Activated naive CD8-positive, alpha-beta T cell treated with anti-CD3 and anti-CD28 coated beads for 36 hours (primary cell): ENCODE measurements around the gene ACSL5. TPM values are rescaled to one million over a fixed set of nuclear protein-coding genes. Genes with fewer than 3 reads are reported as not detected.
A peak's percentile ranks its signal among the peaks of the same experiment; 100 is the strongest.
"Not testable (repeated sequence)": the region's sequence is repeated elsewhere in the genome, so short reads cannot be mapped to it uniquely, and the experiment has no call there.

Experiments
- DNase-seq: peaks from one replicate; pipeline ENCODE4 v3.0.0; 2021
- H3K27ac Mint-ChIP-seq: one replicate; pipeline ENCODE4 v1.8.0; 2022; ENCODE audit warnings: mild to moderate bottlenecking, moderate library complexity, mixed read lengths
- H3K27me3 Mint-ChIP-seq: one replicate; pipeline ENCODE4 v1.8.0; 2022; ENCODE audit warnings: mild to moderate bottlenecking, mixed read lengths
- H3K36me3 Mint-ChIP-seq: one replicate; pipeline ENCODE4 v1.8.0; 2021; ENCODE audit warnings: mild to moderate bottlenecking, mixed read lengths
- H3K4me1 Mint-ChIP-seq: one replicate; pipeline ENCODE4 v1.8.0; 2021; ENCODE audit warnings: mixed read lengths
- H3K4me3 Mint-ChIP-seq: one replicate; pipeline ENCODE4 v1.8.0; 2022; ENCODE audit warnings: mild to moderate bottlenecking, moderate library complexity, mixed read lengths
- H3K9me3 Mint-ChIP-seq: one replicate; pipeline ENCODE4 v1.8.0; 2022; ENCODE audit warnings: mixed read lengths
- total RNA-seq, 2 experiments: library from RNA; stranded (reverse); gene quantifications; one replicate each; pipeline ENCODE4 v1.2.3, GENCODE V29; 2021

The ACSL5 gene
- total RNA-seq, 2 experiments from 2014 or later = 50.3 to 54.3 TPM

DNA sequence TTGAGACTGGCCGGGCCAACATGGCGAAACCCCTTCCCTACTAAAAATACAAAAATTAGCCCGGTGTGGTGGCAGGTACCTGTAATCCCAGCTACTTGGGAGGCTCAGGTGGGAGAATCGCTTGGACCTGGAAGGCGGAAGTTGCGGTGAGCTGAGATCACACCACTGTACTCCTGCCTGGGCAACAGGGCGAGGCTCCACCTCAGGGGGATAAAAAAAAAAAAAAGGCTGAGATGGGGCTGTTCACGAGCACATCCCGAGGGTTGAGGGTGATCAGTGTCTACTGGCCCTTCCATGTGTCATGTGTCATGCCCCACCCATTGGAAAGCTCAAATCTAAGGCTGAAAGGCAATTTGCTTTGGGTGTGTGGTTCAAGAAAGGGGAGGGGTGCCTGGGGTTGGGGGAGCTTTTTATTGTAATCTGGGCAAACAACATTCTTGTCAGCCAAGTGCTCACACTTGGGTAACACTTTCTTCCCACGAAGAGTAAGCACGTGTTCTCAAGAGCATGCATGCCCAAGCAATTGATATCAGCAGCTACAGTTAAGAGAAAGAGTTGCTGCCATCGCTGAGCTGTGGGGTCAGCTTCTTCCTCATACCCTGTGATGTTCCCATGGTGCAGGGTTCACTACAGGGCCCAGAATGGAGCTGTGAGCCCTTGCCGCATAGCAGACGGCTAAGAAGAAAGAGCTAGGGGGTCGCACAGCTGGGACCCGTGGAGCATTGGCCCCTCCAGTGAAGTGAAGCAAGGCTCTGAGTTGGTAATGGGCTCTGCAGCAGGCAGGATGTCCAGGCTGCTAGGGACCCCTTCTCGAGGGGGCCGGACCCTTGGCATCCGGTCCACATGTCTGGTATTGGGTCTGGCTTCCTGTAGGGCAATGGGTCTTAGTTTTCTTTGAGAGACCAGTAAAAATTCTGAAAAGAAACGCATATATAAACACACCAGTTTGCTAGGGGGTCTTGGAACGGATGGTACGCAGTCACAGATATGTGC, 9.9 kb upstream of the ACSL5 start:
- Mint-ChIP-seq H3K4me1 (no peaks in the 10 kb centered on the region), H3K4me3 (no peak overlapping the region), H3K27me3 (no peaks in the 10 kb centered on the region), H3K9me3 (no peaks in the 10 kb centered on the region), H3K36me3 (no peaks in the 10 kb centered on the region), H3K27ac (no peak overlapping the region)
- no peak for DNase-seq

DNA sequence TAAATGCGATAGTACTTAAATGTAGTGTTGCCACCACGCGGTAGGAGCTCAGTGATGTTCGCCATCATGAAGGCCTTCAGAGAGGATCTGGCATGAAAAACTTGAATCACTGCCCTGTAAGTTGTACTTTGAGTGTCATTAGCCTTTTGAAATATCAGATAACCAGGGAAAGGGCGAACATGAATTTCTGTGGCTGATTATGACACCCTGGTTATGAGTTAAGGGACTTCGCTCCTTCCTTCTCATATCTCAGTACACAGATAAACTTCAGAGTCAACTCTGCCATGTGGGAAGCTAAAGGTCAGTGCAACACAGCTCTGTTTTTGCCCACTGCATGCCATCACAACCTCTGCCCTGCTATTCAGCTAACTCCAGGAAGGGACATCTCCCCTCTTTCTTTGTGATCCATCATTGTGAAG, 8.9 kb upstream of the ACSL5 start:
- H3K27me3 Mint-ChIP-seq = no peaks in the 10 kb centered on the region
- H3K9me3 Mint-ChIP-seq = no peaks in the 10 kb centered on the region
- H3K27ac Mint-ChIP-seq = no peak overlapping the region
- H3K36me3 Mint-ChIP-seq = no peaks in the 10 kb centered on the region
- H3K4me3 Mint-ChIP-seq = no peak overlapping the region
- no peaks in the 10 kb centered on the region for H3K4me1 Mint-ChIP-seq
- no peak for DNase-seq

DNA sequence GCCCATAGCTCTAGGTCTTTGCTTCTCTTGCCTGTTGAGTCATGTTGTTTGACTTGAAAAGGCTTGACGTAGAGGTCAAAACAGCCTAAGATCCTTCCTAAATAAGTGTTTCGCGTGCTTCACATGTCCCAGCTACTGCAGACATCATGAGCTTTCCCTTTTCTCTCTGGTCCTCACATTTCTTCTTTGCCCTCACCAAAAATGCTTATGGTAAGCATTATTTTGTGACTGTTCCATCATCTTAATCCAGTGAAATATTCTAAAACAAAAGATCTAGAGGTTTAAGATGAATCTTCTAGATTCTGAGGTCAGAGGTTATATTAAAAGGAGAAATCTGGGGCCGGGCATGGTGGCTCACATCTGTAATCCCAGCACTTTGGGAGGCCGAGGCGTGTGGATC, 8.5 kb upstream of the ACSL5 start:
- no peak for DNase-seq
- H3K9me3 Mint-ChIP-seq = no peaks in the 10 kb centered on the region
- H3K36me3 Mint-ChIP-seq = no peaks in the 10 kb centered on the region
- no peak overlapping the region for H3K4me3 Mint-ChIP-seq
- no peaks in the 10 kb centered on the region for H3K4me1 Mint-ChIP-seq
- H3K27ac Mint-ChIP-seq = no peak overlapping the region
- no peaks in the 10 kb centered on the region for H3K27me3 Mint-ChIP-seq

DNA sequence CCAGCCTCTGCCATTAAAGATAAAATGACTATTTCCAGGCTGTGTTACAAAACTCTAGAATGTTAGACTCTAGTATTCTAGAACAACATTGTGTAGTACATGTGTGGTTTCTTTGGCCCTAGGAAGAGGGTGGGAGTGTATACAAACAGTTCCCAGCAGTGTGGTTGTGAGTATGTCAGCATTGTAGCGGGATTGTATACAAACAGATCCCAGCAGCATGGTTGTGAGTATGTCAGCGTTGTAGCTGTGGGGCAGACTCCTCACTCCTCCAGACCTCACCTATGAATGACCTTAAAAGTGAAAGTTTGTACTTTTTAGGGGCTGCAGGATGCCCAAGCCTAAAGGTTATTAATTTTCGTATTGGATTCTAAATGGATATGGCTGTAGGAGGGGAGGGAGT, 6.9 kb upstream of the ACSL5 start:
- H3K4me3 Mint-ChIP-seq = no peak overlapping the region
- no peak overlapping the region for H3K27ac Mint-ChIP-seq
- H3K9me3 Mint-ChIP-seq = peaks cover 5% of the 10 kb centered on the region
- no peaks in the 10 kb centered on the region for H3K27me3 Mint-ChIP-seq
- DNase-seq = no peak
- H3K4me1 Mint-ChIP-seq = peaks cover 3% of the 10 kb centered on the region
- H3K36me3 Mint-ChIP-seq = no peaks in the 10 kb centered on the region

DNA sequence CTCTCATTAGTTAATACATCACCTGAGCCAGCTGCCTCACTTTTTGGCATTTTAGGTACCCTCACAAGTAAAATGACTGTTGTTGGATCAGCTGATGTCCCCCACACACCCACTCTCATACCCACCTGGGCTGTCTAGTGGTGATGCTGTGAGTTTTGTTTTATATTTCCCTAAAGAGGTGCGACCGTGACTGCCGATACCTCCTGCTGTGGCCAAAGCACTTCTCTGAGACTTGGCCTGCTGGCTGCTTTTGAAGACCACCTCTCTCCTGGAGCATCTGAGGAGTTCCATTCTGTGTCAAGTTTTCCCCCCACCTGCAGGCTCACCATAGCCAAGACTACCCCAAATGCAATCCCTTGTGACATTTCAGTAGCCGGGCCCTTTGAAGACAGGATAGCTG, 6.4 kb upstream of the ACSL5 start:
- Mint-ChIP-seq H3K27ac (no peak overlapping the region), H3K36me3 (no peaks in the 10 kb centered on the region), H3K9me3 (peaks cover 7% of the 10 kb centered on the region), H3K27me3 (no peaks in the 10 kb centered on the region), H3K4me3 (no peak overlapping the region), H3K4me1 (peaks cover 9% of the 10 kb centered on the region)
- no peak for DNase-seq

DNA sequence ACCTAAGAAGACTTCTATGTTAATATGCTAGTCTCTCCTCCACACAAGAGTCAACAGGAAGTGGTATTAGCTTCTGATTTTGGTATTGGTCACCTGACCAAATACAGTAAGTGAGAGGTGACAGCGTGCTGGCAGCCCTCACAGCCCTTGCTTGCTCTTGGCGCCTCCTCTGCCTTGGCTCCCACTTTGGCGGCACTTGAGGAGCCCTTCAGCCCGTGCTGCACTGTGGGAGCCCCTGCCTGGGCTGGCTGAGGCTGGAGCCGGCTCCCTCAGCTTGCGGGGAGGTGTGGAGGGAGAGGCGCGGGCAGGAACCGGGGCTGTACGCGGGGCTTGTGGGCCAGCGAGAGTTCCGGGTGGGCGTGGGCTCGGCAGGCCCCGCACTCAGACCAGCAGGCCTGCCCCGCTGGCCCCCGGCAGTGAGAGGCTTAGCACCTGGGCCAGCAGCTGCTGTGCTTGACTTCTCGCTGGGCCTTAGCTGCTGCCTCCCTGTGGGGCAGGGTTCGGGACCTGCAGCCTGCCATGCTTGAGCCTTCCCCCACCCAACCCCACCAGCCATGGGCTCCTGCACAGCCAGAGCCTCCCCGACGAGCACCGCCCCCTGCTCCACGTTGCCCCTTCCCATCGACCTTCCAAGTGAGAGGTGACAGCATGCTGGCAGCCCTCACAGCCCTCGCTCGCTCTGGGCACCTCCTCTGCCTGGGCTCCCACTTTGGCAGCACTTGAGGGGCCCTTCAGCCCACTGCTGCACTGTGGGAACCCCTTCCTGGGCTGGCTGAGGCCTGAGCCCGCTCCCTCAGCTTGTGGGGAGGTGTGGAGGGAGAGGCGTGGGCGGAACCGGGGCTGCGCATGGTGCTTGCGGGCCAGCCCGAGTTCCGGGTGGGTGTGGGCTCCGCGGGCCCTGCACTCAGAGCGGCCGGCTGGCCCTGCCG, 4.2 kb upstream of the ACSL5 start:
- Mint-ChIP-seq H3K36me3 (no peaks in the 10 kb centered on the region), H3K4me1 (peaks cover 27% of the 10 kb centered on the region), H3K27ac (no peak overlapping the region), H3K4me3 (no peak overlapping the region), H3K27me3 (no peaks in the 10 kb centered on the region), H3K9me3 (peaks cover 7% of the 10 kb centered on the region)
- no peak for DNase-seq

DNA sequence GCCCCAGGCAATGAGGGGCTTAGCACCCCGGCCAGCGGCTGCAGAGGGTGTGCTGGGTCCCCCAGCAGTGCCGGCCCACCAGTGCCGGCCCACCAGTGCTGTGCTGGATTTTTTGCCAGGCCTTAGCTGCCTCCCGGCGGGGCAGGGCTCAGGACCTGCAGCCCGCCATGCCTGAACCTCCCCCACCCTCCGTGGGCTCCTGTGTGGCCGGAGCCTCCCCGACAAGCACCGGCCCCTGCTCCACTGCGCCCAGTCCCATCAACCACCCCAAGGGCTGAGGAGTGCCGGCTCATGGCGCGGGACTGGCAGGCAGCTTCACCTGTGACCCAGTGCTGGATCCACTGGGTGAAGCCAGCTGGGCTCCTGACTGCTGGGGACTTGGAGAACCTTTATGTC, 3.5 kb upstream of the ACSL5 start:
- Mint-ChIP-seq H3K4me3 (no peak overlapping the region), H3K27ac (no peak overlapping the region), H3K4me1 (peaks cover 33% of the 10 kb centered on the region), H3K9me3 (peaks cover 7% of the 10 kb centered on the region), H3K36me3 (no peaks in the 10 kb centered on the region), H3K27me3 (no peaks in the 10 kb centered on the region)
- no peak for DNase-seq

DNA sequence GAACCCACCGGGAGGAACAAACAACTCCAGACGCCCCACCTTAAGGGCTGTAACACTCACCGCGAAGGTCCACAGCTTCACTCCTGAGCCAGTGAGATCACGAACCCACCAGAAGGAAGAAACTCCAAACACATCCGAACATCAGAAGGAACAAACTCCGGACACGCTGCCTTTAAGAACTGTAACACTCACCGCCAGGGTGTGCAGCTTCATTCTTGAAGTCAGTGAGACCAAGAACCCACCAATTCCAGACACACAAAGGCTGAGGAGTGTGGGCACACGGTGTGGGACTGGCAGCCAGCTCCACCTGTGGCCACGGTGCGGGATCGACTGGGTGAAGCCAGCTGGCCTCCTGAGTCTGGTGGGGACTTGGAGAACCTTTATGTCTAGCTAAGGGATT, 2.6 kb upstream of the ACSL5 start:
- not testable (repeated sequence) for H3K4me3 Mint-ChIP-seq, H3K36me3 Mint-ChIP-seq, H3K27me3 Mint-ChIP-seq, H3K9me3 Mint-ChIP-seq, H3K27ac Mint-ChIP-seq, DNase-seq
- H3K4me1 Mint-ChIP-seq = peaks cover 37% of the 10 kb centered on the region

DNA sequence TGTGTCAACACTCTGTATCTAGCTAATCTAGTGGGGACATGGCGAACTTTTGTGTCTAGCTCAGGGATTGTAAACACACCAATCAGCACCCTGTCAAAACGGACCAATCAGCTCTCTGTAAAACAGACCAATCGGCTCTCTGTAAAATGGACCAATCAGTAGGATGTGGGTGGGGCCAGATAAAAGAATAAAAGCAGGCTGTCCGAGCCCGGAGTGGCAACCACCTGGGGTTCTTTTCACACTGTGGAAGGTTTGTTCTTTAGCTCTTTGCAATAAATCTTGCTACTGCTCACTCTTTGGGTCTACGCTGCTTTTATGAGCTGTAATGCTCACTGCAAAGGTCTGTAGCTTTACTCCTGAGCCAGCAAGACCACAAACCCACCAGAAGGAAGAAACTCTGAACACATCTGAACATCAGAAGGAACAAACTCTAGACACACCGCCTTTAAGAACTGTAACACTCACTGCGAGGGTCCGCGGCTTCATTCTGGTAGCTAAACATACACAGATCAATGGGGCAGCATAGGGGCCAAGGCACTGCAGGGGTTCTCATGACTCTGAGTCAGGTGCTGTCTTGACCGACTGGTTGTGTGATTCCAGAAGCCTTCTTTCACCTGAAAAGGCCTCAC, 1.6 kb upstream of the ACSL5 start:
- Mint-ChIP-seq H3K27ac (peak overlapping the region; percentile 34), H3K4me1 (peaks cover 40% of the 10 kb centered on the region), H3K4me3 (peak overlapping the region; percentile 10)
- H3K27me3 Mint-ChIP-seq, H3K36me3 Mint-ChIP-seq, H3K9me3 Mint-ChIP-seq, DNase-seq: not testable (repeated sequence)

DNA sequence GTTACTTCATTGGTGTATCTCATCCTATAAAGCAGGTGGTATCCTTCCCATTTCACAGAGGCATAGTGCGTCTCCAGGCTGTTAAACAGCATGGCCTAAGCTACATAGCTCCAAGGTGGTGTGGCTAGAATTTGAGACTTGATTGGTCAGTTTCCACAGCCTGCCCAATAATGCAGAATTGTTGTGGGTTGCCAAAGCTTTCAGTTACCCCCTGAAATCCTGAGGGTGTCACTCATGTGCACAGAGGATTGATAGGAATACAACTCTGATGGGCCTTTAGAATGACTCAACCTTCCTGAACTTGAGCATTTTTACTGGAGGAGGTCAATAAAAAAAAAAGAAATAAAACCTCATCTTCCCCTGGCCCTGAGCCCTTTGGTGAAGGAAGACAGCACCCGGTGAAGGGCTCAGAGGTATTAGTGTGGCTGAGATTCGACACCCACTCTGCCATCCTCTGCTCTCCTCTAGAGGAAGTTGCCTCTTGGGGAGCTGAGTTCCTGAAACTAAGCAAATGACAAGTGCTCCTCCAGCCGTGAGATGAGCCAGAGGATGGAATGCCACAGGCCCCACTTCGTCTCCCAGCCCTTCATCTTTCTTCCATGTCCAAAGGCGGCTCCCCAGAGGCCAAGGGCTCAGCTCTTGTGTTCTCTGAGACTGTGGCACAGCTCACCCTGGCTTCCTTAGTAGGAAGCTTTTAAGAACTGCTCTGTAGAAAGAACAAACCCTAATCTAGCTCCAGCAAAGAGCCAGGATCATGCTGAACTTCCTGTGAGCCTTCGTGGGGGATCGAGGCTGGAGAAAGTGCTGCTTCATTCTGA, 1.0 kb downstream of the ACSL5 start:
- Mint-ChIP-seq H3K27ac (peak overlapping the region; percentile 99), H3K36me3 (peaks cover 27% of the 10 kb centered on the region), H3K27me3 (no peaks in the 10 kb centered on the region), H3K9me3 (peaks cover 7% of the 10 kb centered on the region), H3K4me3 (peak overlapping the region; percentile 99), H3K4me1 (peaks cover 56% of the 10 kb centered on the region)
- DNase-seq = no peak

DNA sequence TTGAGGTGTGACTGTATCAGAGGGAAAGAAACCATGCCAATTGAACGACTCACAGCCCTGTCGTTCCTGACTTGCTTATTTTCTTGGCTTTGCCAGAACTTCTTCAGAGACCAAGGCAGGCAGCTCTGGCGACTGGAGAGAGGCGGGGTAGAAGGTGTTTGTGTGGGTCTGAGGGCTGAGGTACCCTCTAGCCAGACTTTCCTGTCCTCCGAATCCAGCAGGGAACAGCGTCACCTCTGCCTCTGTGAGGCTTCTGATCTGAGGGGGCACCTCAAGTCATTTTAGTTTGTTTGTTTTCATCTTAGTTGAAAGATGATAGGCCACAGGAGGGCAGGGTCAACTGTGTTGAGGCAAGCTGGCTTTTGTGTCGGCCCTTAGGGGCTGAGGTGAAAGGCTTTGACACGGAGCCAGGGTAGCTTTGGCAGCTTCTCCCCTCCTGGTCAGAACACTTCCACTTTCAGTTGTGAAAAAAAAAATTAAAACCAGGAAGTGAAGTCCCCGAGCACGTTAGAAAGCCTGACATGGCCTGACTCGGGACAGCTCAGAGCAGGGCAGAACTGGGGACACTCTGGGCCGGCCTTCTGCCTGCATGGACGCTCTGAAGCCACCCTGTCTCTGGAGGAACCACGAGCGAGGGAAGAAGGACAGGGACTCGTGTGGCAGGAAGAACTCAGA, 1.9 kb downstream of the ACSL5 start:
- H3K9me3 Mint-ChIP-seq = peaks cover 7% of the 10 kb centered on the region
- DNase-seq = peak; percentile 40

DNA sequence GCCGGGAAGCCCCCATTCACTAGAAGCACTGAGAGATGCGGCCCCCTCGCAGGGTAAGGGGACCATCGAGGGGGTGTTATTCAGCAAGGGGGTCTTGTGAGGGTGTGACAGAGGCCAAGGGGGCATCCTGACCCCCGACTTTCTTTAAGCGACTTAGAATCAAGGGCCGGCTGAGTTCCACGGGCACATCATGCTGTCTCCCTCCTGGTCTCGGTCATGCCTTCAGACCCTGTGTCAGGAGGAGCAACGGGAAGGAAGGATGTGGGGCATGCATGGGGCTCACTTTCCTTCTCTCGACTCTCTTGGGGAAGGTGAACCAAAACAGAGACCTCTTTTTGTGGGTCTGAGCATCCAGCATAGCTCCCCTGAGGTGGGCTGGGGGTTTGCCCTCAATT, 2.5 kb downstream of the ACSL5 start:
- peaks cover 5% of the 10 kb centered on the region for H3K9me3 Mint-ChIP-seq
- DNase-seq = no peak
- no peaks in the 10 kb centered on the region for H3K27me3 Mint-ChIP-seq
- H3K4me1 Mint-ChIP-seq = peaks cover 68% of the 10 kb centered on the region
- H3K27ac Mint-ChIP-seq = peak overlapping the region; percentile 99
- peaks cover 42% of the 10 kb centered on the region for H3K36me3 Mint-ChIP-seq
- peak overlapping the region; percentile 99 for H3K4me3 Mint-ChIP-seq

More for the DNA sequence above, 1.9 kb downstream of the ACSL5 start:
- Mint-ChIP-seq H3K4me1 (peaks cover 65% of the 10 kb centered on the region), H3K36me3 (peaks cover 37% of the 10 kb centered on the region), H3K4me3 (peak overlapping the region; percentile 99), H3K27me3 (no peaks in the 10 kb centered on the region), H3K27ac (peak overlapping the region; percentile 99)

DNA sequence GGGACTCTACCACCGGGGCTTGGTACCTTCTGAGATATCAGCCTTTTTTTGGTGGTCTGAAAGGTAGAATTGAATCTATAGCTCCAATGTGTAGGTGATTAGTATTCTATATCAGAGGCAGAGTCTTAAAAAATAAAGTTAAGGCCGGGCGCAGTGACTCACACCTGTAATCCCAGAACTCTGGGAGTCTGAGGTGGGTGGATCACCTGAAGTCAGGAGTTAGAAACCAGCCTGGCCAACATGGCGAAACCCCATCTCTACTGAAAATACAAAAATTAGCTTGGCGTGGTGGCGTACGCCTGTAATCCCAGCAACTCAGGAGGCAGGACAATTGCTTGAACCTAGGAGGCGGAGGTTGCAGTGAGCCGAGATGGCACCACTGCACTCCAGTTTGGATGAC, 3.2 kb downstream of the ACSL5 start:
- Mint-ChIP-seq H3K36me3 (peaks cover 47% of the 10 kb centered on the region), H3K4me3 (peak overlapping the region; percentile 99), H3K4me1 (peaks cover 66% of the 10 kb centered on the region), H3K27ac (peak overlapping the region; percentile 56)
- DNase-seq, H3K27me3 Mint-ChIP-seq, H3K9me3 Mint-ChIP-seq: not testable (repeated sequence)
